Activated CD4-positive, alpha-beta T cell treated with anti-CD3 and anti-CD28 coated beads for 36 hours (primary cell): ENCODE data around the gene DOK5. TPM values are rescaled to one million over a fixed set of nuclear protein-coding genes. Genes with fewer than 3 reads are reported as not detected.

Experiments
- ATAC-seq: fragments of 200-7000 bp; cut with Tn5 transposase; one replicate; pipeline ENCODE4 v1.10.0; 2021; ENCODE audit warnings: mild to moderate bottlenecking, moderate library complexity
- CTCF ChIA-PET: fragments of 350-600 bp; sonication (Branson Sonifier 250); formaldehyde crosslinking; loops from one replicate; lab custom pipeline; 2021; ENCODE audit warnings: antibody characterized with exemption; lab: Charles Lee
- POLR2A ChIA-PET: fragments of 350-600 bp; sonication (Branson Sonifier 250); formaldehyde crosslinking; loops from one replicate; lab custom pipeline; 2021; ENCODE audit warnings: antibody characterized with exemption, inconsistent platforms; lab: Charles Lee
- DNase-seq: peaks from one replicate; pipeline ENCODE4 v3.0.0-alpha.2; 2020
- H3K27ac Mint-ChIP-seq: one replicate; pipeline ENCODE4 v1.8.0; 2021; ENCODE audit warnings: mixed read lengths
- H3K27me3 Mint-ChIP-seq: one replicate; pipeline ENCODE4 v1.8.0; 2021; ENCODE audit warnings: mixed read lengths
- H3K36me3 Mint-ChIP-seq: one replicate; pipeline ENCODE4 v1.8.0; 2021; ENCODE audit warnings: low read depth, mixed read lengths
- H3K4me1 Mint-ChIP-seq: one replicate; pipeline ENCODE4 v1.8.0; 2021; ENCODE audit warnings: mixed read lengths
- H3K4me3 Mint-ChIP-seq: one replicate; pipeline ENCODE4 v1.8.0; 2021; ENCODE audit warnings: mild to moderate bottlenecking, moderate library complexity, mixed read lengths
- H3K9me3 Mint-ChIP-seq: one replicate; pipeline ENCODE4 v1.8.0; 2021; ENCODE audit warnings: low read depth, mixed read lengths
- intact Hi-C, 2 experiments: fragments of 100-400 bp; cut with DNase I in 1 of 2; cut with micrococcal nuclease in 1 of 2; formaldehyde crosslinking; loops; one replicate each; pipeline versions ENCODE4 v1.14.2 to v1.15.1; 2022 to 2024; cut with DNase I, micrococcal nuclease
- total RNA-seq, 2 experiments: library from RNA; stranded (reverse); gene quantifications; one replicate each; pipeline ENCODE4 v1.2.3, GENCODE V29; 2021

Gene DOK5
- total RNA-seq, 2 experiments from 2014 or later, result 2.1 to 2.9 TPM

- intact Hi-C loops, result no loop called here
- no peak for ATAC-seq
- Mint-ChIP-seq H3K36me3 (no peaks in the 10 kb centered on the region), H3K4me1 (no peaks in the 10 kb centered on the region), H3K9me3 (no peaks in the 10 kb centered on the region), H3K27me3 (peaks cover 16% of the 10 kb centered on the region), H3K4me3 (no peak overlapping the region), H3K27ac (no peak overlapping the region)
- DNase-seq, result no peak
- CTCF ChIA-PET, result interaction anchor here (0.6 kb wide), 1 partner anchor 233 kb away, joined by 4 read pairs; no protein-coding TSS in a partner anchor
- POLR2A ChIA-PET, result no interaction called here
These were observed 10.2 kb downstream of the DOK5 start for GRCh38 chr20:54485631-54486030.

DNA sequence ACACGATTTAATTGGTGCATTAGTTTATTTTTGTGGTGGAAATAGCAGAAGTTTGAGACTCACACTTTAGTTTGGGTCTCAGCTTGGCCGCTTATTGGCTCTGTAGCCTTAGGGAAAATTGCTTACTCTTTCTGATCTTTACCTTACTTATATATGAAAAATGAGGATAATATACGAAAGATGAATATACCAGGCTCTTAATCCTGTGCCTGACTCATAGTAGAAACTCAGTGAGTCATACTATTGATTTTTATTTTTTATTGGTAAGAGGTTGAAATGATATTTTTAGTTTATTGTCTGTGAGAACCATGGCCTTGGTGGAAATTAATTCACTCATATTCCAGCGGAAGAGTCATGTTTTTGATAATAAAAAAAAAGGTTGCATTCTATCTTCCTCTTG lies 11.2 kb downstream of the DOK5 start:
- intact Hi-C loops, result no loop called here
- Mint-ChIP-seq H3K27ac (no peak overlapping the region), H3K27me3 (peaks cover 11% of the 10 kb centered on the region), H3K9me3 (no peaks in the 10 kb centered on the region), H3K36me3 (no peaks in the 10 kb centered on the region), H3K4me1 (no peaks in the 10 kb centered on the region), H3K4me3 (no peak overlapping the region)
- DNase-seq (no peak), ATAC-seq (no peak)
- ChIA-PET POLR2A (no interaction called here), CTCF (no interaction called here)

DNA sequence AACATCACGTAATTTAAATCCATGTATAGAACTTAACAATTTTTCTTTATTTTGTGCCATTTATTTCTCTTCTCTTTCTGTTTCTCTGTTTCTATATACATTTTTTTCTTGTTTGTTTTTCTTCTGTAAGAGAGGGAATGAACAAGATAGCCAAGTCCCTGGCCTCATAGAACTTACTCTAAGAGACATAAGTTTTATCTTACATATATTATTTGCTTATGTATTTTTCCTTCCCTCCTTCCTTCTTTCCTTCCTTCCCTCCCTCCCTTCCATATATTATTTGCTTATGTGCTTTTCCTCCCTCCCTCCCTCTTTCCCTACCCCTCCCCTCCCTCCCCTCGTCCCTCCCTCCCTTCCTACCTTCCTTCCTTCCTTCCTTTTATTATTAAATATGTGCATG lies 13.0 kb downstream of the DOK5 start:
- ATAC-seq (no peak), DNase-seq (no peak)
- H3K9me3 Mint-ChIP-seq, result no peaks in the 10 kb centered on the region
- ChIA-PET CTCF (no interaction called here), POLR2A (no interaction called here)
- no peak overlapping the region for H3K4me3 Mint-ChIP-seq
- no peak overlapping the region for H3K27ac Mint-ChIP-seq
- H3K4me1 Mint-ChIP-seq, result no peaks in the 10 kb centered on the region
- peaks cover 14% of the 10 kb centered on the region for H3K27me3 Mint-ChIP-seq
- intact Hi-C loops, result no loop called here
- no peaks in the 10 kb centered on the region for H3K36me3 Mint-ChIP-seq

GRCh38 chr20:54491506-54491905 lies 16.1 kb downstream of the DOK5 start:
- no peak for ATAC-seq
- H3K36me3 Mint-ChIP-seq, result no peaks in the 10 kb centered on the region
- peaks cover 11% of the 10 kb centered on the region for H3K27me3 Mint-ChIP-seq
- intact Hi-C loops, result no loop called here
- CTCF ChIA-PET, result no interaction called here
- no peaks in the 10 kb centered on the region for H3K9me3 Mint-ChIP-seq
- POLR2A ChIA-PET, result no interaction called here
- H3K27ac Mint-ChIP-seq, result no peak overlapping the region
- DNase-seq, result no peak
- H3K4me1 Mint-ChIP-seq, result no peaks in the 10 kb centered on the region
- H3K4me3 Mint-ChIP-seq, result no peak overlapping the region

GRCh38 chr20:54494303-54495006 lies 19.1 kb downstream of the DOK5 start:
- ATAC-seq, result no peak
- intact Hi-C loops, result no loop called here
- CTCF ChIA-PET, result interaction anchor here (0.7 kb wide), 1 partner anchor 379 kb away, joined by 3 read pairs; no protein-coding TSS in a partner anchor

DNA sequence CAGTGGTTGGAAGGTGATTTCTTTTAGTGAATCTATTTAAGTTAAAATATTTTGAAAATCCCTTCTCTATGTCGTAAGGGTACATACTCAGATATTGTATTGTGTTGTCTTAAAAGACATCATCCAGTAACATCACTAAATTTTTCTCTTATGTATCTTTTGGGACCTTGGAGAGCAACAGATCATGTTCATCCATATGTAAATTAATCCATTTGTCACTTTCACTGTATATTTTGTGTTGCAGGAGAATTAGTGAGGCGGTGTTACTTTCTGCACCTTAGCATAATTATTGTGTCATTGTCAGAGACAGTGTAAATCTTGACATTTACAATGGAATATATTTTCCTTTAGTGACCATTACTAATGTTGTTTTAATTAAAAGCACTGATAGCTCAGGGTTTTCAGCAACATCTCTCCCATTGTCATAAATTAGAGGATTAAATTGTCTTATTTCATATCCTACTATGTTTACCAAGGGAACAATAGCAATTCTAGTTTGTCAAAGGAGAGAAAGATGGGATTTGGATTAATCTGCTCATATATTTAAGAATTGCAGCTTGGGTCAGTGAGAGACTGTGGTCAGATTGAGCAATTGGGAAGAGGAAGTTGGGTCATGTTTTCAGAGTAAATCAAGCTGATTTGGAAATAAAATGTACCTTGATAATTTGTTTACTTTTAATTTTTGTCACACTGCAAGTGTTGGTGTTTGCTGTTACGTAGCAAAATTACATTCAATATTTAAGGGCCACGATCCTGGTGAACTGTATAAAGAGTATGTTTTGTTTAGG lies 22.7 kb downstream of the DOK5 start:
- Mint-ChIP-seq H3K27me3 (peaks cover 16% of the 10 kb centered on the region), H3K4me3 (no peak overlapping the region), H3K27ac (no peak overlapping the region), H3K9me3 (no peaks in the 10 kb centered on the region), H3K36me3 (no peaks in the 10 kb centered on the region), H3K4me1 (no peaks in the 10 kb centered on the region)
- ChIA-PET POLR2A (no interaction called here), CTCF (no interaction called here)
- DNase-seq (no peak), ATAC-seq (no peak)
- intact Hi-C loops, result no loop called here

More at GRCh38 chr20:54494303-54495006, 19.1 kb downstream of the DOK5 start:
- H3K27me3 Mint-ChIP-seq, result peaks cover 18% of the 10 kb centered on the region
- POLR2A ChIA-PET, result no interaction called here
- no peaks in the 10 kb centered on the region for H3K36me3 Mint-ChIP-seq
- H3K27ac Mint-ChIP-seq, result no peak overlapping the region
- no peaks in the 10 kb centered on the region for H3K9me3 Mint-ChIP-seq
- H3K4me3 Mint-ChIP-seq, result no peak overlapping the region
- DNase-seq, result no peak
- H3K4me1 Mint-ChIP-seq, result no peaks in the 10 kb centered on the region

DNA sequence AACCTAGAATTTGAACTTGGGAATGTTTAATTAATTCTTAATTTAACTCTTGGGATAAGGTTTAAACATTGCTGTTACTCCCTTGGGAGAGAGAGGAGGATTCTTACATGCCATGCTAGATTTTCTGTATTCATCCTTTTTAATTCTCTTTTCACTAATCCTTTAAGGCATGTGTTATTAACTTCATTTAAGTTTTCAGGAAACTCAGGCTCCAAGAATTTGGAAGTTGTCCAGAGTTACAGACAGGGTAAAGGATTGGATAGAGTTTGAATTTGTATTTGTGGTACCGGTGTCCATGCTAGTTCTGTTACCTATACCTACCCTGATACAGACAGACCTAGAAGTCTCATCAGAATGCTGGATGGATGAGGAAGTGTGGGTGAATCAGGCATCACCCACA lies 23.7 kb downstream of the DOK5 start:
- Mint-ChIP-seq H3K36me3 (no peaks in the 10 kb centered on the region), H3K27ac (no peak overlapping the region), H3K4me3 (no peak overlapping the region), H3K4me1 (no peaks in the 10 kb centered on the region), H3K9me3 (no peaks in the 10 kb centered on the region), H3K27me3 (peaks cover 15% of the 10 kb centered on the region)
- ChIA-PET POLR2A (no interaction called here), CTCF (no interaction called here)
- no peak for DNase-seq
- intact Hi-C loops, result no loop called here
- ATAC-seq, result no peak

DNA sequence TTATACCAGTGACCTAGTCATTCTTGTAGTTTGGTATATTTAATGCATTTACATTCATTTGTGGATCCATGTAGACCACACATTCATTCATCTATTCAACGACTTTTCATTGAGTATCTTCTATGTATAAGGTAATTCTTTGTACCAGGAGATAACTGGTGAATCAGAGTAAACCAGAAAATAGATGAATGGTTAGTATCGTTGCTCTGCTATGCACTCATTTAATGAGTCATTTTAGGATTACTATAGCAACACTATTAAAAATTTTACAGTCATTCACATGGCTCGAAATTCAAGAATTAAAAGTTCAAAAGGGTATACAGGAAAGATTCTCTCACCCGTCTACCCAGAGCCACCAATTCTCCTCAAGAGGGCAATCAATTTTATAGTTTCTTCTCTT lies 26.8 kb downstream of the DOK5 start:
- H3K9me3 Mint-ChIP-seq, result no peaks in the 10 kb centered on the region
- ChIA-PET POLR2A (no interaction called here), CTCF (no interaction called here)
- no peak for DNase-seq
- H3K4me1 Mint-ChIP-seq, result no peaks in the 10 kb centered on the region
- no peak overlapping the region for H3K4me3 Mint-ChIP-seq
- intact Hi-C loops, result no loop called here
- no peak overlapping the region for H3K27ac Mint-ChIP-seq
- H3K36me3 Mint-ChIP-seq, result no peaks in the 10 kb centered on the region
- H3K27me3 Mint-ChIP-seq, result peaks cover 21% of the 10 kb centered on the region
- ATAC-seq, result no peak

DNA sequence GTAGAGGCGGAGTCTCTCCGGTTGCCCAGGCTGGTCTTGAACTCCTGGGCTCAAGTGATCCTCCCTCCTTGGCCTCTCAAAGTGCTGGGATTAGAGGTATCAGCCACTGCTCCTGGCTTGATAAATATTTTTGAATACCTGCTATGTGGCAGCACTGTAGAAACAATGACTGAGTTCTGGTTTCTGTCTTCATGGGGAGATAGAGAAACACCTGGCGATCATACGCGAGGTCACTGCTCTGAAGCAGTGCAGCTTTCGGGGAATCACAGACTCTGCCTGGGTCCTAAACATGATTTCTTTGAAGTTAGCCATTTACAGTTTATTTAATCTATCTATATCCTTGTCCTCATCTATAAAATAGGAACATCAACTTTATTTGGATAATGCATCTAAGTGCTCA lies 31.2 kb downstream of the DOK5 start:
- ChIA-PET CTCF (interaction anchor here (0.6 kb wide), 1 partner anchor 13 kb away, joined by 3 read pairs; no protein-coding TSS in a partner anchor), POLR2A (no interaction called here)
- Mint-ChIP-seq H3K27me3 (peaks cover 14% of the 10 kb centered on the region), H3K4me3 (no peak overlapping the region), H3K27ac (no peak overlapping the region), H3K4me1 (no peaks in the 10 kb centered on the region), H3K9me3 (no peaks in the 10 kb centered on the region), H3K36me3 (no peaks in the 10 kb centered on the region)
- DNase-seq (no peak), ATAC-seq (no peak)
- intact Hi-C loops, result no loop called here

GRCh38 chr20:54510541-54511129 lies 35.2 kb downstream of the DOK5 start:
- H3K4me3 Mint-ChIP-seq, result no peak overlapping the region
- DNase-seq (no peak), ATAC-seq (no peak)
- no peaks in the 10 kb centered on the region for H3K4me1 Mint-ChIP-seq
- intact Hi-C loops, result no loop called here
- peaks cover 8% of the 10 kb centered on the region for H3K27me3 Mint-ChIP-seq
- CTCF ChIA-PET, result interaction anchor here (1.2 kb wide), 1 partner anchor 15 kb away, joined by 5 read pairs; no protein-coding TSS in a partner anchor
- POLR2A ChIA-PET, result no interaction called here
- H3K27ac Mint-ChIP-seq, result no peak overlapping the region
- H3K9me3 Mint-ChIP-seq, result no peaks in the 10 kb centered on the region
- no peaks in the 10 kb centered on the region for H3K36me3 Mint-ChIP-seq

DNA sequence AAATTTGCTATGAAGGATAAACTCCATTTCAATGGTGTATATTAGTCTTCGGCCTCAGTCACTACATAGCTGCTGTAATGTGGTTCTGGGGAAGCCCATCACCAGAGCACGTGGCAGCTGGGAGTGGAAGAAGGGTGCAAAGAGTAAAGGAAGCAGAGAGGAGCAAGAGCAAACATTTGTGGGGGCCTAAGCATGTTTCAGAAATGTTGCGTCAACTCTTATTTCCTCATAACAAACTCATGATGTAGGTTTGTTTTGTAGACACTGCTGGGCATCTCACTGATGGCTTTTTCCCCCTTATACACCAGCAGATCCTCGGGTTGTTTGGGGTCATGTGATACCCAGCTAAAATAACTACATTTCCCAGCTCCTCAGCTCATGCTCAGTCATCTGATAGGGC lies 37.3 kb downstream of the DOK5 start:
- Mint-ChIP-seq H3K4me1 (no peaks in the 10 kb centered on the region), H3K9me3 (no peaks in the 10 kb centered on the region), H3K27me3 (peaks cover 4% of the 10 kb centered on the region), H3K27ac (no peak overlapping the region), H3K36me3 (no peaks in the 10 kb centered on the region), H3K4me3 (no peak overlapping the region)
- CTCF ChIA-PET, result no interaction called here
- ATAC-seq (no peak), DNase-seq (no peak)
- intact Hi-C loops, result no loop called here
- POLR2A ChIA-PET, result no interaction called here
